Fibroblast of gingiva (primary cell): ENCODE data around the gene RPTOR.

Experiments
- DNase-seq: peaks from one replicate; pipeline ENCODE4 v3.0.0-alpha.2; 2011; ENCODE audit warnings: low read depth

RPTOR gene

GRCh38 chr17:80916246-80916645 lies 371.6 kb downstream of the RPTOR start:
- no peak for DNase-seq

DNA sequence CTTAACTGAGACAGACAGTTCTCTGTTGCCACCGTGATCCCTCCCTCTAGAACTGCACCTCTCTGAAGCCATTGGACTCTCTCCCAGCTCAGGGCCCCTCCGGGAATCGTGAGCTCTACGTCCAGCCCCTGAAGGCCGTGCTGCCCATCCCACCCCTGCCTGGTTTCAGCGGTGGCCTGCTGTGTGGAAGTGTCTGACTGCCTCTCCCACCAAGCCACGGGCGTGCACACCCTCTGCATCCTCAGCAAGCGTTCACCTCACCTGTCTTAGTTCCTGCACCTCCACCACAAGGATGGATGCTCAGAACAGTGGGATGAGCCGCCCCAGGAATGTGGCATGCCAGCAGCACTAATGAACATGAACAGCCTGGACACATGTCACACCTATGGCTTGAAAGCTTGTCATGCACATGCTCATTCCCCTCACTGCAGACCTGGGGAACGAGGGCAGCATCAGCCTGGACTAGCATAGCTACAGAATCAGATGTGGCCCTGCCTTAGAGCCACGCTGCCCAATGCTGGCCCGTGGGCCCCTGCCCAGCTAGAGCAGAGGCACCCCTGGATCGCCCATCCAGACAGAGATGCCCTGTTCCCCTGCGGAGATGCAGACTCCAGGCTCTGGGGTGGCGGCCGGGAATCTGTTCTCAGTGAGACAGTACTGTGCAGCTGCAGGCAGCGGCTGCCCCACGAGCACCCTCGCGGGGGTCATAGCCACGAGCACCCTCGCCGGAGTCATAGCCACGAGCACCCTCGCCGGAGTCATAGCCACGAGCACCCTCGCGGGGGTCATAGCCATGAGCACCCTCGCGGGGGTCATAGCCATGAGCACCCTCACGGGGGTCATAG lies 373.3 kb downstream of the RPTOR start:
- DNase-seq = no peak

GRCh38 chr17:80918731-80919130 lies 374.1 kb downstream of the RPTOR start:
- DNase-seq = no peak

GRCh38 chr17:80919331-80920311 lies 375.0 kb downstream of the RPTOR start:
- DNase-seq = no peak

DNA sequence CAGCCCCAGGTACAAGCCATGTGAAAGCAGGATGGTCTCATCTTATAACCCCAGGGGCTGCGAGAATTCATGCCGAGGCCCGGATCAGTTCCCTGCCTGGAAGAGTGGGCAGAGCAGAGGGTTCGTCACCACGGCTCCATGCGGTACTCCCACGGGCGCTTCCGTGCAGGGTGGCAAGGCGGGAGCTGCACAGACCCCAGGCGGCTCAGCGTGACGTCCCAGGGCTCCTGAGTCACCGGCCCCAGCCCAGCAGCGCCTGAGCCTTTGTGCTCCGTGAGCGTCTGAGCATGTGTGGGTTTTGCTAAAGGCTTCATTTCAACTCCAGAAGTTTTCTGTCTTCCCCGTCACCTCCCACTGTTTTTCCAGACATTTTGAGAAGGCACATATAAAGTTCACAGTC lies 375.8 kb downstream of the RPTOR start:
- DNase-seq = no peak

DNA sequence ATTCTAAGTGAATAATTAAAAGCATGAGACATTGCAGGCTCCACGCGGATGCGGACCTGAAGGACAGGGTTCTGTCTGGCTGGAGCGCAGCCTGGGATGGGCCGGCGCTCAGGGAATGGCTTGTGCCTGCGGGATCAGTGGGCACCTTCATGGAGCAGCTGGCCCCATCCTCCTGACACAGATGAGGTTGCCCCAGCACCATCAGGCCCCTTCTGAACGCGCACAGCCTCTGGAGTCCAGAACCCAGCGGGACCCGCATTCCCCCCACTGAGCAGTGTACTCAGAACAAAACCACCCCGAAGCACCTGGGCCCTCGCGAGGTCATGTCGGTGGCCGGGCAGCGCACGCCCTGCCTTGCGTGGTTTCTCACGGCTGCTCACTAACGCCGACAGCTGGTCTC lies 376.5 kb downstream of the RPTOR start:
- DNase-seq = no peak

- no peak for DNase-seq
Measured at GRCh38 chr17:80921741-80922579, 377.3 kb downstream of the RPTOR start.

DNA sequence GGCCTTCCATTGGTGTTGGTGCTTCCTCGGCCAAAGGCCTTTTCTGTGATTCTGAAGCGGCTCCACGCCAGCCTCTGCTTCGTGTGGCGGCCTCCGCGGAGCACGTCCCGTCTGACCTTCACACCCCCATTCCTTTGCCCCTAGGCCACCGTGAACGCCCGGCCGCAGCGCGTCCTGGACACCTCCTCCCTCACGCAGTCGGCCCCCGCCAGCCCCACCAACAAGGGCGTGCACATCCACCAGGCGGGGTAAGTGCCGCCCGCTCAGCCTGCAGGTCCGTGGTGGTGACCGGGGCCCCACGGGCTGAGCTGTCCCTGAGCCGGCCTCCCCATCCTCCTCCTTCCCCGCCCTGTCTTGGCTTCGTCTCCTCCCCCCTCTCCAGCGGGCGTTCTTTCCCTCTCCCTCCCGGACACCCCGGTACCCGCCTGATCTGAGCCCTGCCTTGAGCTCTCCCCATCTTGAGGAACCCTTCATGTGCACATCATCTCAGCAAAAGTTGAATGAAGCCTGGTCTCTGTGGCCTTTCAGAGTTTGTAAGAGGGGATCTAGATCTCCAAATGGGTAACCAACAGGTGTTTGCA lies 378.0 kb downstream of the RPTOR start:
- DNase-seq = no peak

- DNase-seq = no peak
Measured at GRCh38 chr17:80923211-80924110, 378.8 kb downstream of the RPTOR start.

DNA sequence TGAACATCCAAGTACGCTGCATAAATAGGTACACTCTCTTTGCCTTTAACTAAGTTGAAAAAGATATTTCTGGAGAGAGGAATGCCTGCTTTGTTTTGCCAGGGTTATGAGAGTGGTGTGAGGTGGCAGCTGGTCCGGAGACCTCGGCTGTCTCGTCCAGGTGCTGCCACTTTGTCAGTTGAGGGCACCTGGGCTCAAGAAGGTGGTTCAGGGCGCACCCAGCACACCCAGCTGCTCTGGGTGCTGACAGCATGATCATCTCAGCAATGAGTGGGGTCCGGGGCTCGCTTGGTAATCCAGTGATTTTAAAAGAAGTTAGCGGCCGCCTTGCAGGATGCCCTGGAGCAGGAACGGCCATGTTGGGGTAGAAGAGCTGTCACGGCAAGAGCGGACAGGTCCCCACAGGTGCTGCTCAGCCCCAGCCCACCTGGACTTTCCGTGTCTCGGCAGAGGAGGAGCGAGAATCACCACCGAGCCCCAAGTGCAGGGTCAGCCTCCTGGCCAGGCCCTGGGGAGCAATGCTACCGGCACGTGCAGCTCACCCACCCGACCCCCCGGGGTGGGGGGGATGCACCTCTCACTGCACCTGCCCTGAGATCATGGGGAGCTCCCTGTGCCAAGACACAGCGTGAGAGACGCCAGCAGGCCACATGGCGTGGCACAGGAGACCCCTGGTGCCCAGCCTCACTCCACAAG lies 379.6 kb downstream of the RPTOR start:
- DNase-seq = no peak

- no peak for DNase-seq
Measured at GRCh38 chr17:80924807-80925610, 380.4 kb downstream of the RPTOR start.

DNA sequence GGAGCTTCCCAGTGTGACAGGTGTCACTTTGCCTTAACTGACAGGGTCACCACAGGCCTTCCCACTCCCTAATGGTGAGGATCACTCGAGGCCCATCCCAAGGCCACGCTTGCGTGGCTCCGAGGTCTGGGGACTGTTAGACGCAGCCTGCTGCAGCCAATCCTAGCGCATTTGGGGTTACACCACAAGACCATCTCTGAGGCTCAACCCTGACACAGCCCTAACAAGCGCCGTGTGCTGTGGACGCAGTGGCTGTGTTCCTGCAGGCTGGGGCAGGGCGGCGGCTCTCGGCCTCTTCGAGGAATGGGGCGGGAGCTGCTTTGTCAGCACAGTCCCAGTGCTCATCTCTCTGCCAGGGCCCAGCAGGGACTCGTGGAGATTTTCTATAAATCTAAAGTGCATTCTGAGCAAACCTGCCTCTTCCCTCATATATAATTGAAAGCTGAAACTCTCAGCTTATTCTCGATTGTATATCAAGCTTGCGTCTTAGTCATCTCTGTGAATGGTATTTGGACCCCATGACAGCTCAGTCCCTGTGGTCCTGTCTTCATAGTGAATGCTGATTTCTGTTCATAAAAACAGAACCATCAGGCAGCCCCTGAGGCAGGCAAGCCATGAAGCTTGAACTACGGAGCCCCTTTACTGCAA lies 381.2 kb downstream of the RPTOR start:
- no peak for DNase-seq

DNA sequence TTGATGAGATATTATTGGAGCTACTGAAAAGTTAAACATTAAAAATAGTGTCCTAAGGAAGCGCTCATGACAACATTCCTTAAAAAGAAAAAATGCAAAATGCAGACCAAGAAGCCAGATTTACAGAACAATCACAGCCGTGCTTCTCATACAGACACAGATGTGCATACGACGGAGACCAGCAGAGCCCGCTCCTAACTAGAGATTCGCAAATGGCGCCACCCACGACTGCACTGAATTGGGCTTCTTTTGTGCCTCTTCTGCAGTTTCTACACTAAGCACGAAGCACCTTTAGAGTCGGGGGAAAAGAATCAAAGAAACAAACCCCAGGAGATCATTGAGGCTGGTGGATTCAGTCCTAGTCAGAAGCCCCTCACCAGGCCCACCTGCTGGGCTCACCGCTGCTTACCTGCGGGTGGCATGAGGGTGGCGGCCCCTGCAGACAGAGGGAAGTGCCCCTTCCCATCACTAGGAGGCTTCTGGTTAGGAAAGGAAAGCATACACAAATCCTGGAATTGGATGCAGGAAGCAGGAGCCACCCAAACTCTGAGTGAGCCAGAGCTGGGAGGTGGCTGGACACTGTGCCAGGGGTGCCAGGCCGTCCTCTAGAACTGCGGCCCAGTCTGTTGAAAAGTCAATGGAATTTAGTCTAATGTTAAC lies 382.1 kb downstream of the RPTOR start:
- no peak for DNase-seq

- DNase-seq = no peak
Measured at GRCh38 chr17:80927791-80928216, 383.2 kb downstream of the RPTOR start.

GRCh38 chr17:80929449-80929848 lies 384.8 kb downstream of the RPTOR start:
- DNase-seq = no peak

DNA sequence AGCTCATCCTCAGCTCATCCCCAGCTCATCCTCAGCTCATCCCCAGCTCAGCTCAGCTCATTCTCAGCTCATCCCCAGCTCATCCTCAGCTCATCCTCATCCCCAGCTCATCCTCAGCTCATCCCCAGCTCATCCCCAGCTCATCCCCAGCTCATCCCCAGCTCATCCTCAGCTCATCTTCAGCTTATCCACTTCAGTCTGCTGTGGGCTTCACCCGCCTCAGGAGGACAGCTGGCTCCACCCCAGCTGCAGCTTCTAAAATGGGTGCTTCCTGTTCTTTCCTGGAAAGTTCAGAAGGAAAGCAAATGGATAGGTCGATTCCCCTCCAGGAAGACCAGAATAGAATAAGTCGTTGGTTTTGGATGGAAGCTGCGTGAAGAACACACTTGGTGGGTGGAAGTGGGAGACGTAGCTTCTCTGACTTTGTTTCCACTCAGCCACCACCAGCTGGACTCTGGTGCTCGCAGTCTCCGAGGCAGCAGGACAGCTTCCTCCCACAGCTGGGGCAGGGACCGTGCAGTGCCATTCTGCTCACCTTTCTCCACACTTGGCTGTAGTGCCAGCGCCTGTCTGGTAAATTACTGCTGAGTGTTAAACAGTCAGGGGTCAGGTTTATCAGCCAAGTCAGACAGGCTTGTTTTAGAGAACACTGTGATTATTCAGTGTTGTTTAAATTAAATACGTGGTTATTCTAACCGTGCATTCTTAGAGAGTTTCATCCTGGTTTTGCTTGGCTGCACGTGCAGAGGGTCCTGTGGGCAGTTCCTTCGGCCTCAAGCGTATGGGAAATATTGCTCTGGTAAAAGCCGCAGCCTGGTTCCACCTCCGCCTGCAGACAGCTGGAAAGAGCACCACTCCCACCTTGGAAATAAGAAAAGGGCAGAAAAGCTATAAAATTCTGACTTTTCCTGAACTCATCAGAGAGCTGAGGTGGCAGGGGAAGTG lies 386.0 kb downstream of the RPTOR start:
- DNase-seq = no peak
